Pancreas (tissue), 10 donors: ENCODE measurements around the gene ANAPC5. TPM values are rescaled to one million over a fixed set of nuclear protein-coding genes. Genes with fewer than 3 reads are reported as not detected.
A peak's percentile ranks its signal among the peaks of the same experiment; 100 is the strongest.

Experiments
- ATAC-seq, 4 donors: fragments of 200-7000 bp; cut with Tn5 transposase; one replicate each; pipeline versions ENCODE4 v1.8.0 to v1.9.1; 2020; ENCODE audit warnings: mild to moderate bottlenecking in 4 of 4, moderate library complexity in 4 of 4
- DNase-seq, 6 donors: peaks; one replicate each; pipeline ENCODE4 v3.0.0-alpha.2; 2020
- FAIRE-seq: peaks from 2 replicates; lab custom pipeline; 2012; peaks lifted over from hg19 to GRCh38; lab: Jason Lieb, UNC
- H3K27ac ChIP-seq, 4 donors: fragments of 200-600 bp; sonication (generic); 1 replicate in 3 of 4; 2 replicates in 1 of 4; pipeline versions ENCODE4 v1.5.0 to v1.8.0; 2020
- H3K27me3 ChIP-seq, 4 donors: fragments of 200-600 bp; one replicate each; pipeline ENCODE4 v1.8.0; 2021
- H3K36me3 ChIP-seq, 3 donors: fragments of 200-600 bp; sonication (generic) in 1 of 3; one replicate each; pipeline versions ENCODE4 v1.5.0 to v1.8.0; 2020 to 2021
- H3K4me1 ChIP-seq, 3 donors: fragments of 200-600 bp; one replicate each; pipeline ENCODE4 v1.8.0; 2021
- H3K4me3 ChIP-seq, 4 donors: fragments of 200-600 bp; sonication (generic) in 2 of 4; one replicate each; pipeline versions ENCODE4 v1.5.0 to v1.8.0; 2020 to 2021
- H3K9me3 ChIP-seq, 4 donors: fragments of 200-600 bp; one replicate each; pipeline ENCODE4 v1.8.0; 2021
- WGBS, 2 donors: extraction: QIAGEN DNeasy Blood & Tissue Kit; methylation state at CpG; one replicate each; pipeline ENCODE4 v1.1.7; 2013; 5-methylcytosine and 5-hydroxymethylcytosine counted together
- intact Hi-C, 3 donors: fragments of 100-400 bp; cut with DNase I; formaldehyde crosslinking; loops; one replicate each; pipeline versions ENCODE4 v1.11.1 to v1.14.2; 2022
- polyA plus RNA-seq, 2 donors: library from polyadenylated mRNA; stranded (reverse); fragments of 200-250 nt; gene quantifications; one replicate each; pipeline ENCODE4 v1.2.3, GENCODE V29; 2013
- total RNA-seq, 6 donors: library from RNA; stranded (reverse); fragmentation: NEBNext Ultra II Directional in 4 of 6; extraction: Animal tissue kit (Norgen Biotek cat#: 25700) in 4 of 6; gene quantifications; one replicate each; pipeline versions ENCODE4 v1.2.1 to v1.2.4, GENCODE V29; 2021 to 2023
- TF ChIP-seq, protein P1 (sequence below), 4 donors: fragments of 200-600 bp; sonication (generic) in 3 of 4; IDR thresholded peaks; one replicate each; pipeline versions ENCODE4 v1.5.0 to v1.8.0; 2021; ENCODE audit warnings: antibody characterized with exemption in 4 of 4
- donor health status: healthy with polysubstance abuse.
- donor health status: DM: no; HTN: no; CAD: no; lungs with moderate emphysema.
- donor health status: DM: no; HTN: no; CAD: no.
- donor health status: control.
- donor health status: control.
- donor health status: Bipolar disorder and iron deficiency.
- donor health status: DM: yes; HTN: yes; CAD: no.
- donor health status: DM: no; HTN: no; CAD: no.
- donor health status: DM: no; HTN: no; CAD: no.
- donor health status: DM: yes; HTN: yes; CAD: no.

The ANAPC5 gene
- total and polyA plus RNA-seq, 8 donors, result 58.0 to 183 (median 75.4) TPM

DNA sequence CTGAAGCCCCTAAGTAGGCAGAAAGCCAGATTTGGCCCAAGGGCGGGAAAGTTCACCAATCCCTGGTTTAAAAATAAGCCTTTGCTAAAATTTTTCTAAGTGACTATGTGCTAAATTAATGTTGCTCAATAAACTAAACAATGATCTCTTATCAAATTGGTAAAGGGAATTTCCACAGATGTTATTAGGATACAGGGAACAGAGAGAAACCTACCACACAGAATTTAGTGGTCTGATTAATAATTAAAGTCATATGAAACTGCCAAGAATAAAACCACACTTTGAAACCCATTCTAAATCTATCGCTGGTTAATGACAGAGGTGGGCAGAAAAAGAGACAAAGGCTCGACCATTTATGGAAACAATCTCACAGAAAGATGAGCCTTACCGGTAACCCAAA, 22.0 kb downstream of the ANAPC5 start:
- no peak for FAIRE-seq
- Histone ChIP-seq H3K36me3 (peaks cover 0 to 44% (median 0%) of the 10 kb centered on the region in 3 donors), H3K27me3 (no peaks in the 10 kb centered on the region), H3K27ac (peak overlapping the region in 3 of 4 donors; percentile 4 to 62 (median 53)), H3K4me3 (no peak overlapping the region), H3K4me1 (peaks cover 15 to 40% (median 29%) of the 10 kb centered on the region in 3 donors), H3K9me3 (no peaks in the 10 kb centered on the region)
- intact Hi-C loops, result loop anchor here in 2 of 3 donors (5.0 to 10.0 kb wide), 2 partner anchors 112 to 115 kb away; no protein-coding TSS in a partner anchor
- WGBS, 2 donors, result 34 to 36% methylated on average over 4 of the region's 4 CpGs
- TF ChIP-seq, protein P1, sequence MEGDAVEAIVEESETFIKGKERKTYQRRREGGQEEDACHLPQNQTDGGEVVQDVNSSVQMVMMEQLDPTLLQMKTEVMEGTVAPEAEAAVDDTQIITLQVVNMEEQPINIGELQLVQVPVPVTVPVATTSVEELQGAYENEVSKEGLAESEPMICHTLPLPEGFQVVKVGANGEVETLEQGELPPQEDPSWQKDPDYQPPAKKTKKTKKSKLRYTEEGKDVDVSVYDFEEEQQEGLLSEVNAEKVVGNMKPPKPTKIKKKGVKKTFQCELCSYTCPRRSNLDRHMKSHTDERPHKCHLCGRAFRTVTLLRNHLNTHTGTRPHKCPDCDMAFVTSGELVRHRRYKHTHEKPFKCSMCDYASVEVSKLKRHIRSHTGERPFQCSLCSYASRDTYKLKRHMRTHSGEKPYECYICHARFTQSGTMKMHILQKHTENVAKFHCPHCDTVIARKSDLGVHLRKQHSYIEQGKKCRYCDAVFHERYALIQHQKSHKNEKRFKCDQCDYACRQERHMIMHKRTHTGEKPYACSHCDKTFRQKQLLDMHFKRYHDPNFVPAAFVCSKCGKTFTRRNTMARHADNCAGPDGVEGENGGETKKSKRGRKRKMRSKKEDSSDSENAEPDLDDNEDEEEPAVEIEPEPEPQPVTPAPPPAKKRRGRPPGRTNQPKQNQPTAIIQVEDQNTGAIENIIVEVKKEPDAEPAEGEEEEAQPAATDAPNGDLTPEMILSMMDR (IDR thresholded peaks at IDR 0.05), result no peak
- DNase-seq, result no peak
- peak in 2 of 4 donors; percentile 16 to 26 for ATAC-seq

- ATAC-seq, result no peak
- WGBS, 2 donors, result 81 to 89% methylated on average over 4 of the region's 4 CpGs
- peaks cover 0 to 35% (median 0%) of the 10 kb centered on the region in 3 donors for H3K36me3 ChIP-seq
Observed at GRCh38 chr12:121328620-121329019, 23.6 kb downstream of the ANAPC5 start.

GRCh38 chr12:121326996-121327674, 25.1 kb downstream of the ANAPC5 start:
- H3K4me1 ChIP-seq, result peaks cover 15 to 40% (median 25%) of the 10 kb centered on the region in 3 donors
- no peak for FAIRE-seq
- peaks cover 0 to 27% (median under 1%) of the 10 kb centered on the region in 3 donors for H3K36me3 ChIP-seq
- H3K9me3 ChIP-seq, result no peaks in the 10 kb centered on the region
- H3K27ac ChIP-seq, result no peak overlapping the region
- no peaks in the 10 kb centered on the region for H3K27me3 ChIP-seq
- 61 to 62% methylated on average over 21 of the region's 21 CpGs for WGBS, 2 donors
- intact Hi-C loops, result no loop called here
- H3K4me3 ChIP-seq, result no peak overlapping the region
- DNase-seq, result peak in 3 of 6 donors; percentile 33 to 41 (median 36)
- TF ChIP-seq, protein P1 (IDR thresholded peaks at IDR 0.05), result no peak
- ATAC-seq, result peak; percentile 43 to 55 (median 50)

More at GRCh38 chr12:121328620-121329019, 23.6 kb downstream of the ANAPC5 start:
- no peak overlapping the region for H3K27ac ChIP-seq
- H3K9me3 ChIP-seq, result no peaks in the 10 kb centered on the region
- peaks cover 15 to 40% (median 29%) of the 10 kb centered on the region in 3 donors for H3K4me1 ChIP-seq
- no peak for FAIRE-seq
- no peak for DNase-seq
- intact Hi-C loops, result no loop called here
- H3K4me3 ChIP-seq, result no peak overlapping the region
- TF ChIP-seq, protein P1 (IDR thresholded peaks at IDR 0.05), result no peak
- H3K27me3 ChIP-seq, result no peaks in the 10 kb centered on the region

DNA sequence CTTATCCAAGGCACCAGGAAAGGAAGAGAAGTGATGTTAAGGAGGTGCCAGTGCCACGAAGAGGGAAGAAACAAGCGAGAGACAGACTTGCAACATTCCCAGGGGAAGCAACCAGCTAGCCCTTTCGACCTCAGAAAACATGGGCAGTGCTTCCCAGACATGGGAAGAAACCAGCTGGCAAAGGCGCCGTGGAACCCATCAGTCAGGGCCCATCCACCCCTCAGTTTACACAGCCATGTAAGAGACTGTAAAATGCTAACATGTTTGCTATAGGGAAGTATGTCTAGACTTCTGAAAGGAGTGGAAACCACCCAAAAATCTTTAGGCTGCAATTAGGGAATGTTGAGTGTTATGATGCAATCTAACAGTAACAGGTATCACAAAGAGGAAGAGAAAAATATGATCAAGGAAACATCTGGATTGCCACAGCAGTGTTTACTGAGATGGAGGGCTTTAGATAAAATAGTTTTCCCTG, 26.3 kb downstream of the ANAPC5 start:
- Histone ChIP-seq H3K27ac (no peak overlapping the region), H3K36me3 (peaks cover 0 to 34% (median 6%) of the 10 kb centered on the region in 3 donors), H3K27me3 (no peaks in the 10 kb centered on the region)

More for the DNA sequence above, 26.3 kb downstream of the ANAPC5 start:
- 26% methylated on average over 5 of the region's 5 CpGs for whole genome bisulfite sequencing, 2 donors
- FAIRE-seq (no peak), ATAC-seq (peak; percentile 72 to 84 (median 78)), DNase-seq (peak; percentile 50 to 68 (median 55))
- no peak overlapping the region for H3K4me3 ChIP-seq
- peaks cover 15 to 32% (median 15%) of the 10 kb centered on the region in 3 donors for H3K4me1 ChIP-seq
- intact Hi-C loops, result no loop called here
- no peaks in the 10 kb centered on the region for H3K9me3 ChIP-seq
- TF ChIP-seq, protein P1 (IDR thresholded peaks at IDR 0.05), result no peak
